Common myeloid progenitor, CD34-positive (primary cell): ENCODE results near the gene MYO10.

ENCODE experiments used
- CTCF ChIA-PET: fragments of 350-600 bp; sonication (Branson Sonifier 250); formaldehyde crosslinking; loops from one replicate; lab custom pipeline; 2021; ENCODE audit warnings: antibody characterized with exemption; lab: Charles Lee
- POLR2A ChIA-PET: fragments of 350-600 bp; sonication (Branson Sonifier 250); formaldehyde crosslinking; loops from one replicate; lab custom pipeline; 2021; ENCODE audit warnings: antibody characterized with exemption; lab: Charles Lee
- DNase-seq, 3 donors: peaks; one replicate each; pipeline versions ENCODE4 v3.0.0 to v3.0.0-alpha.2; 2013
- H3K27ac ChIP-seq, 2 experiments: 1 replicate in 1 of 2; 2 replicates in 1 of 2; pipeline ENCODE4 v1.7.0; 2013; ENCODE audit warnings: inconsistent platforms in 2 of 2, low read length in 2 of 2, mild to moderate bottlenecking in 2 of 2, low read depth in 1 of 2, moderate library complexity in 1 of 2; ENCODE audit not compliant: severe bottlenecking in 2 of 2, insufficient read depth in 1 of 2, poor library complexity in 1 of 2
- H3K27me3 ChIP-seq, 5 experiments: replicated peaks in 2 of 5; 1 replicate in 3 of 5; 2 replicates in 2 of 5; pipeline versions ENCODE4 v1.6.1 to v1.7.0; 2013; ENCODE audit warnings: low read length in 4 of 5, mild to moderate bottlenecking in 2 of 5, moderate library complexity in 2 of 5, inconsistent platforms in 1 of 5; ENCODE audit not compliant: insufficient read depth in 5 of 5, control insufficient read depth in 4 of 5
- H3K36me3 ChIP-seq, 4 experiments: 1 replicate in 2 of 4; 2 replicates in 2 of 4; pipeline versions ENCODE4 v1.6.1 to v1.7.0; 2013; ENCODE audit warnings: low read length in 3 of 4, control low read depth in 1 of 4, mild to moderate bottlenecking in 1 of 4; ENCODE audit not compliant: control insufficient read depth in 4 of 4, insufficient read depth in 4 of 4
- H3K4me1 ChIP-seq, 4 experiments: 1 replicate in 3 of 4; 2 replicates in 1 of 4; pipeline versions ENCODE4 v1.6.1 to v1.7.1; 2013; ENCODE audit warnings: low read length in 3 of 4, mild to moderate bottlenecking in 3 of 4, control low read depth in 1 of 4, inconsistent platforms in 1 of 4, moderate library complexity in 1 of 4; ENCODE audit not compliant: control insufficient read depth in 4 of 4, insufficient read depth in 4 of 4; ENCODE audit errors: control extremely low read depth in 1 of 4
- H3K4me3 ChIP-seq, 7 experiments: 1 replicate in 4 of 7; 2 replicates in 3 of 7; pipeline versions ENCODE4 v1.5.1 to v1.7.0; 2013; ENCODE audit warnings: mild to moderate bottlenecking in 7 of 7, low read length in 6 of 7, moderate library complexity in 6 of 7, inconsistent platforms in 2 of 7, low read depth in 2 of 7, control low read depth in 1 of 7; ENCODE audit not compliant: insufficient read depth in 4 of 7, control insufficient read depth in 1 of 7; ENCODE audit errors: extremely low read depth in 1 of 7
- H3K9me3 ChIP-seq, 5 experiments: 1 replicate in 4 of 5; 2 replicates in 1 of 5; pipeline versions ENCODE4 v1.6.1 to v1.7.1; 2013; ENCODE audit warnings: low read length in 4 of 5, mild to moderate bottlenecking in 2 of 5, inconsistent platforms in 1 of 5, low read depth in 1 of 5, moderate library complexity in 1 of 5; ENCODE audit not compliant: control insufficient read depth in 4 of 5, insufficient read depth in 2 of 5; ENCODE audit errors: control extremely low read depth in 1 of 5
- WGBS: methylation state at CpG from one replicate; pipeline ENCODE4 v1.1.5; 2013; ENCODE audit not compliant: insufficient coverage; 5-methylcytosine and 5-hydroxymethylcytosine counted together

Gene MYO10

GRCh38 chr5:16794269-16794913 lies 141.7 kb downstream of the MYO10 start:
- CTCF ChIA-PET: interaction anchor here (1.8 kb wide), 1 partner anchor 396 kb away, joined by 11 read pairs; no protein-coding TSS in a partner anchor

GRCh38 chr5:16792598-16793275 lies 143.4 kb downstream of the MYO10 start:
- no peaks in the 10 kb centered on the region for H3K9me3 ChIP-seq
- H3K4me3 ChIP-seq: no peak overlapping the region
- H3K27ac ChIP-seq: no peak overlapping the region
- H3K27me3 ChIP-seq: no peaks in the 10 kb centered on the region
- H3K4me1 ChIP-seq: peaks cover 0 to 3% (median 0%) of the 10 kb centered on the region in 4 experiments
- DNase-seq: no peak
- CTCF ChIA-PET: interaction anchor here (0.8 to 2.3 kb wide), 4 partner anchors 12 to 410 kb away, joined by 3 to 47 read pairs (median 9); no protein-coding TSS in a partner anchor
- no peaks in the 10 kb centered on the region for H3K36me3 ChIP-seq
- WGBS: 83% methylated on average over 6 of the region's 13 CpGs
- POLR2A ChIA-PET: interaction anchor here (0.6 kb wide), 1 partner anchor 340 kb away, joined by 3 read pairs; no protein-coding TSS in a partner anchor

More at GRCh38 chr5:16794269-16794913, 141.7 kb downstream of the MYO10 start:
- POLR2A ChIA-PET: no interaction called here
- Histone ChIP-seq H3K4me1 (peaks cover 0 to 3% (median 0%) of the 10 kb centered on the region in 4 experiments), H3K27me3 (no peaks in the 10 kb centered on the region), H3K4me3 (no peak overlapping the region), H3K27ac (no peak overlapping the region), H3K9me3 (no peaks in the 10 kb centered on the region), H3K36me3 (no peaks in the 10 kb centered on the region)
- 98% methylated on average over 23 of the region's 23 CpGs for WGBS
- DNase-seq: no peak

GRCh38 chr5:16791904-16792597 lies 144.0 kb downstream of the MYO10 start:
- Histone ChIP-seq H3K36me3 (no peaks in the 10 kb centered on the region), H3K4me3 (no peak overlapping the region), H3K9me3 (no peaks in the 10 kb centered on the region), H3K27ac (no peak overlapping the region), H3K4me1 (peaks cover 0 to 3% (median 0%) of the 10 kb centered on the region in 4 experiments), H3K27me3 (no peaks in the 10 kb centered on the region)
- ChIA-PET POLR2A (interaction anchor here (0.6 kb wide), 1 partner anchor 340 kb away, joined by 3 read pairs; no protein-coding TSS in a partner anchor), CTCF (interaction anchor here (0.8 to 2.3 kb wide), 15 partner anchors 11 to 416 kb away, joined by 3 to 47 read pairs (median 3); no protein-coding TSS in a partner anchor)
- 60% methylated on average over 4 of the region's 10 CpGs for WGBS
- peak; percentile 8 to 45 (median 36) for DNase-seq

GRCh38 chr5:16791036-16791705 lies 144.9 kb downstream of the MYO10 start:
- no peaks in the 10 kb centered on the region for H3K9me3 ChIP-seq
- ChIA-PET CTCF (interaction anchor here (0.7 to 2.3 kb wide), 22 partner anchors 9 to 1365 kb away, joined by 3 to 47 read pairs (median 3); no protein-coding TSS in a partner anchor), POLR2A (no interaction called here)
- H3K27ac ChIP-seq: no peak overlapping the region
- no peak overlapping the region for H3K4me3 ChIP-seq
- 38% methylated on average over 4 of the region's 6 CpGs for WGBS
- H3K36me3 ChIP-seq: no peaks in the 10 kb centered on the region
- H3K4me1 ChIP-seq: peaks cover 0 to 3% (median 0%) of the 10 kb centered on the region in 4 experiments
- no peaks in the 10 kb centered on the region for H3K27me3 ChIP-seq
- peak; percentile 64 to 76 (median 71) for DNase-seq

- 100% methylated on average over 3 of the region's 5 CpGs for WGBS
- Histone ChIP-seq H3K27me3 (no peaks in the 10 kb centered on the region), H3K4me3 (no peak overlapping the region), H3K4me1 (peaks cover 0 to 3% (median 0%) of the 10 kb centered on the region in 4 experiments), H3K27ac (no peak overlapping the region), H3K9me3 (no peaks in the 10 kb centered on the region), H3K36me3 (no peaks in the 10 kb centered on the region)
- ChIA-PET CTCF (interaction anchor here (1.3 to 1.4 kb wide), 3 partner anchors 11 to 399 kb away, joined by 3 to 5 read pairs (median 3); no protein-coding TSS in a partner anchor), POLR2A (no interaction called here)
- no peak for DNase-seq
Observed at GRCh38 chr5:16788957-16789356, 147.1 kb downstream of the MYO10 start.

GRCh38 chr5:16787278-16787677 lies 148.8 kb downstream of the MYO10 start:
- H3K9me3 ChIP-seq: no peaks in the 10 kb centered on the region
- H3K27ac ChIP-seq: no peak overlapping the region
- POLR2A ChIA-PET: no interaction called here
- no peak for DNase-seq
- peaks cover 0 to 3% (median 0%) of the 10 kb centered on the region in 4 experiments for H3K4me1 ChIP-seq
- H3K36me3 ChIP-seq: no peaks in the 10 kb centered on the region
- no CpG with 5 or more reads among the region's 2 CpGs for WGBS
- no peaks in the 10 kb centered on the region for H3K27me3 ChIP-seq
- no peak overlapping the region for H3K4me3 ChIP-seq
- CTCF ChIA-PET: interaction anchor here (1.0 to 2.7 kb wide), 2 partner anchors 403 to 429 kb away, joined by 3 to 14 read pairs; no protein-coding TSS in a partner anchor
